Breast epithelium (tissue), 4 donors: ENCODE measurements around the gene RNF166. TPM values are rescaled to one million over a fixed set of nuclear protein-coding genes. Genes with fewer than 3 reads are reported as not detected.
A peak's percentile ranks its signal among the peaks of the same experiment; 100 is the strongest.

Experiments used
- DNase-seq, 2 donors: peaks; one replicate each; pipeline ENCODE4 v3.0.0-alpha.2; 2019; ENCODE audit warnings: low spot score in 2 of 2
- H3K27ac ChIP-seq, 2 donors: fragments of 200-600 bp; sonication (generic) in 1 of 2; one replicate each; pipeline ENCODE4 v1.5.1; 2016 to 2019; ENCODE audit warnings: mild to moderate bottlenecking in 1 of 2
- H3K27me3 ChIP-seq, 2 donors: fragments of 200-600 bp; sonication (generic) in 1 of 2; one replicate each; pipeline versions ENCODE4 v1.5.1 to v1.6.0; 2017 to 2019; ENCODE audit warnings: control low read depth in 1 of 2, mild to moderate bottlenecking in 1 of 2
- H3K36me3 ChIP-seq: fragments of 200-600 bp; one replicate; pipeline ENCODE4 v1.5.1; 2019
- H3K4me1 ChIP-seq, 2 donors: fragments of 200-600 bp; sonication (generic); one replicate each; pipeline ENCODE4 v1.5.1; 2016 to 2019; ENCODE audit warnings: control low read depth in 1 of 2
- H3K4me3 ChIP-seq, 3 donors: fragments of 200-600 bp; sonication (generic); 1 replicate in 2 of 3; 2 replicates in 1 of 3; pipeline ENCODE4 v1.5.1; 2016 to 2019; ENCODE audit warnings: mild to moderate bottlenecking in 3 of 3, moderate library complexity in 2 of 3
- H3K9me3 ChIP-seq, 2 donors: fragments of 200-600 bp; sonication (generic) in 1 of 2; one replicate each; pipeline ENCODE4 v1.5.1; 2016 to 2019; ENCODE audit warnings: control low read depth in 1 of 2
- POLR2A ChIP-seq: fragments of 450-650 bp; IDR thresholded peaks from one replicate; pipeline ENCODE4 v1.6.1; 2016; ENCODE audit warnings: antibody characterized with exemption, mild to moderate bottlenecking, moderate library complexity
- POLR2AphosphoS5 ChIP-seq, 3 donors: sonication (generic); formaldehyde crosslinking; IDR thresholded peaks; one replicate each; pipeline ENCODE4 v1.6.1; 2017; ENCODE audit warnings: antibody characterized with exemption in 3 of 3
- intact Hi-C: fragments of 100-400 bp; cut with DNase I; formaldehyde crosslinking; loops from one replicate; pipeline ENCODE4 v1.15.1; 2023; ENCODE audit warnings: low total_unique reads
- total RNA-seq, 3 donors: library from RNA; depleted of rRNA; stranded (reverse); fragments of >200 nt; gene quantifications; one replicate each; pipeline ENCODE4 v1.1.0, GENCODE V29; 2016
- TF ChIP-seq, protein P1 (sequence below), 3 donors: fragments of 450-650 bp; IDR thresholded peaks; one replicate each; pipeline ENCODE4 v1.5.1; 2016 to 2017; ENCODE audit warnings: antibody characterized with exemption in 3 of 3, mild to moderate bottlenecking in 3 of 3, moderate library complexity in 3 of 3

RNF166 gene
- total RNA-seq, 3 donors from 2014 or later = 19.2 to 22.0 (median 21.9) TPM

GRCh38 chr16:88705801-88706228 is 393 bp downstream of the RNF166 start:
- H3K4me1 ChIP-seq = peaks cover 13 to 14% of the 10 kb centered on the region in 2 donors
- intact Hi-C loops = loop anchor here (10.0 kb wide), 1 partner anchor 709 kb away; no protein-coding TSS in a partner anchor
- H3K36me3 ChIP-seq = no peaks in the 10 kb centered on the region
- DNase-seq = no peak
- H3K27me3 ChIP-seq = no peaks in the 10 kb centered on the region
- TF ChIP-seq POLR2A (no peak), POLR2AphosphoS5 (IDR thresholded peaks at IDR 0.05) (no peak)
- TF ChIP-seq, protein P1, sequence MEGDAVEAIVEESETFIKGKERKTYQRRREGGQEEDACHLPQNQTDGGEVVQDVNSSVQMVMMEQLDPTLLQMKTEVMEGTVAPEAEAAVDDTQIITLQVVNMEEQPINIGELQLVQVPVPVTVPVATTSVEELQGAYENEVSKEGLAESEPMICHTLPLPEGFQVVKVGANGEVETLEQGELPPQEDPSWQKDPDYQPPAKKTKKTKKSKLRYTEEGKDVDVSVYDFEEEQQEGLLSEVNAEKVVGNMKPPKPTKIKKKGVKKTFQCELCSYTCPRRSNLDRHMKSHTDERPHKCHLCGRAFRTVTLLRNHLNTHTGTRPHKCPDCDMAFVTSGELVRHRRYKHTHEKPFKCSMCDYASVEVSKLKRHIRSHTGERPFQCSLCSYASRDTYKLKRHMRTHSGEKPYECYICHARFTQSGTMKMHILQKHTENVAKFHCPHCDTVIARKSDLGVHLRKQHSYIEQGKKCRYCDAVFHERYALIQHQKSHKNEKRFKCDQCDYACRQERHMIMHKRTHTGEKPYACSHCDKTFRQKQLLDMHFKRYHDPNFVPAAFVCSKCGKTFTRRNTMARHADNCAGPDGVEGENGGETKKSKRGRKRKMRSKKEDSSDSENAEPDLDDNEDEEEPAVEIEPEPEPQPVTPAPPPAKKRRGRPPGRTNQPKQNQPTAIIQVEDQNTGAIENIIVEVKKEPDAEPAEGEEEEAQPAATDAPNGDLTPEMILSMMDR (IDR thresholded peaks at IDR 0.05) = no peak
- H3K4me3 ChIP-seq = peak overlapping the region; percentile 91 to 99 (median 99)
- H3K9me3 ChIP-seq = no peaks in the 10 kb centered on the region
- peak overlapping the region; percentile 86 to 87 for H3K27ac ChIP-seq

GRCh38 chr16:88705076-88705684 is 1.0 kb downstream of the RNF166 start:
- no peak for DNase-seq
- H3K27ac ChIP-seq = peak overlapping the region; percentile 86 to 87
- intact Hi-C loops = loop anchor here (10.0 kb wide), 1 partner anchor 710 kb away; no protein-coding TSS in a partner anchor
- peaks cover 13 to 14% of the 10 kb centered on the region in 2 donors for H3K4me1 ChIP-seq
- H3K4me3 ChIP-seq = peak overlapping the region; percentile 91 to 99 (median 99)
- no peaks in the 10 kb centered on the region for H3K36me3 ChIP-seq
- TF ChIP-seq POLR2AphosphoS5 (IDR thresholded peaks at IDR 0.05) (no peak), POLR2A (no peak)
- TF ChIP-seq, protein P1 (IDR thresholded peaks at IDR 0.05) = no peak
- no peaks in the 10 kb centered on the region for H3K9me3 ChIP-seq
- no peaks in the 10 kb centered on the region for H3K27me3 ChIP-seq

DNA sequence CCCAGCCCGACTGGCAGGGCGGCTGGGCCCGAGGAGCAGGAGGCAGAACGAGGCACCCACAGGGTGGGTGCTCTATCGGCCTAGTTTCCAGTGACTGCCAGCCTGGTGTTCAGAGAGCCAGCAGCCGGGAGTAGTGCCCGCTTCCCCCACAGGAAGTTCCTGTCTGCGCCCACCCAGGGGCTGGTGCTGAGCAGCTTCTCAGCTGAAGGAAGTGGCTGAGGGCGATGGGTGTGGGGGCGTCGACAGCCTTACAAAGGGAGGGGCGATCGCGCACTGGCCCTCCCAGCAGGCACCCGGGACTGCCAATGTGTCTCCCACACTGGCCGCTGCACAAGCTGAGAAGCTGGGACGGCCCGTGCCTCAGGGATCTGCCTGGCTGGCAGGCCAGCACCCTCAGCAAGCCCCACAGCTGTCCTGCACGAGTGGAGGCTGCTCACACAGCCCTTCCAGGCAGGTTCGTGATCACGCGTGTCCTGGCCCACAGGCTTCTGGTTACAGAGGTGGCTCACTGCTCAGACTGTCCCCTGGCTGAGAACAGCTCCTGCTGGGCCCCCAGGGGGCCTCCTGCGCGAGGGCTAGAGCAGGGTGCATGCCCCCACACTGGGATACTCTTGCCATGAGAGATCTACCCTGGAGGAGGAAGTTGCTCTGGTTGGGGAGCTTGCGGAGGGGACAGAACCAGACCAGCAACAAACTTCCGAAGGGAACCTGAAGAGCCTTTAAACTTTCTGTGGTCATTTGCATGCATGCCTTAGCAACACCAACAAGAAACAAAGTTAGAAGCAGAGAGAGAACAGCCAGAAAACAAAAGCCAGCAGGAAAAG is 2.5 kb downstream of the RNF166 start:
- Histone ChIP-seq H3K27ac (peak overlapping the region in 1 of 2 donors; percentile 69), H3K27me3 (no peaks in the 10 kb centered on the region)
- DNase-seq = peak in 1 of 2 donors; percentile 37

GRCh38 chr16:88702371-88703210 is 3.6 kb downstream of the RNF166 start:
- TF ChIP-seq POLR2A (no peak), POLR2AphosphoS5 (IDR thresholded peaks at IDR 0.05) (no peak)
- TF ChIP-seq, protein P1 (IDR thresholded peaks at IDR 0.05) = no peak
- Histone ChIP-seq H3K27ac (peak overlapping the region in 1 of 2 donors; percentile 79), H3K9me3 (no peaks in the 10 kb centered on the region), H3K4me3 (peak overlapping the region in 2 of 3 donors; percentile 7 to 41), H3K36me3 (no peaks in the 10 kb centered on the region), H3K27me3 (no peaks in the 10 kb centered on the region), H3K4me1 (peaks cover 13 to 14% of the 10 kb centered on the region in 2 donors)
- DNase-seq = no peak
- intact Hi-C loops = loop anchor here (10.0 kb wide), 1 partner anchor 712 kb away; no protein-coding TSS in a partner anchor

More for the DNA sequence above, 2.5 kb downstream of the RNF166 start:
- Histone ChIP-seq H3K4me3 (peak overlapping the region in 2 of 3 donors; percentile 7 to 41), H3K9me3 (no peaks in the 10 kb centered on the region), H3K36me3 (no peaks in the 10 kb centered on the region), H3K4me1 (peaks cover 13 to 14% of the 10 kb centered on the region in 2 donors)
- TF ChIP-seq, protein P1 (IDR thresholded peaks at IDR 0.05) = no peak
- TF ChIP-seq POLR2AphosphoS5 (IDR thresholded peaks at IDR 0.05) = no peak
- TF ChIP-seq POLR2A = no peak
- intact Hi-C loops = loop anchor here (10.0 kb wide), 1 partner anchor 711 kb away; no protein-coding TSS in a partner anchor
